WTC11 (cell line): ENCODE data around the gene MRPL39.

Source experiments
- CTCF ChIP-seq: fragments of 200-600 bp; IDR thresholded peaks from 2 replicates; pipeline ENCODE4 v1.8.0; 2022; ENCODE audit warnings: antibody characterized with exemption
- MYBL2 ChIP-seq: sonication (generic); formaldehyde crosslinking; IDR thresholded peaks from 2 replicates; pipeline ENCODE4 v1.8.1; 2023; ENCODE audit warnings: mild to moderate bottlenecking, moderate library complexity, missing genetic modification reagents
- NFYB ChIP-seq: sonication (generic); formaldehyde crosslinking; conservative IDR thresholded peaks from 2 replicates; pipeline ENCODE4 v1.8.0; 2022; ENCODE audit warnings: low read depth, missing genetic modification reagents
- TF ChIP-seq, protein P1 (sequence below): fragments of 250-450 bp; sonication (Bioruptor Pico); IDR thresholded peaks from 2 replicates; pipeline ENCODE4 v2.1.2; 2022; ENCODE audit warnings: mild to moderate bottlenecking, moderate library complexity

- TF ChIP-seq NFYB (no peak), MYBL2 (CRISPR knock-in tag) (no peak), CTCF (no peak)
- TF ChIP-seq, protein P1, sequence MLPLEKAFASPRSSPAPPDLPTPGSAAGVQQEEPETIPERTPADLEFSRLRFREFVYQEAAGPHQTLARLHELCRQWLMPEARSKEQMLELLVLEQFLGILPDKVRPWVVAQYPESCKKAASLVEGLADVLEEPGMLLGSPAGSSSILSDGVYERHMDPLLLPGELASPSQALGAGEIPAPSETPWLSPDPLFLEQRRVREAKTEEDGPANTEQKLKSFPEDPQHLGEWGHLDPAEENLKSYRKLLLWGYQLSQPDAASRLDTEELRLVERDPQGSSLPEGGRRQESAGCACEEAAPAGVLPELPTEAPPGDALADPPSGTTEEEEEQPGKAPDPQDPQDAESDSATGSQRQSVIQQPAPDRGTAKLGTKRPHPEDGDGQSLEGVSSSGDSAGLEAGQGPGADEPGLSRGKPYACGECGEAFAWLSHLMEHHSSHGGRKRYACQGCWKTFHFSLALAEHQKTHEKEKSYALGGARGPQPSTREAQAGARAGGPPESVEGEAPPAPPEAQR = no peak
Observed at GRCh38 chr21:25541042-25541441, 66.2 kb downstream of the MRPL39 start.
